HG03457 (cell line): ENCODE results near the gene GADD45B.
"Not testable (repeated sequence)": the region's sequence is repeated elsewhere in the genome, so short reads cannot be mapped to it uniquely, and the experiment has no call there.

Experiments
- ATAC-seq: cut with Tn5 transposase; IDR thresholded peaks from one replicate; pipeline ENCODE4 v1.9.1; 2021; ENCODE audit warnings: moderate number of reproducible peaks; ENCODE audit not compliant: unreplicated experiment

The GADD45B gene

GRCh38 chr19:2487842-2488241 is 11.9 kb downstream of the GADD45B start:
- ATAC-seq = no peak

- no peak for ATAC-seq
These were observed 12.5 kb downstream of the GADD45B start for GRCh38 chr19:2488405-2488941.

GRCh38 chr19:2488942-2489731 is 13.2 kb downstream of the GADD45B start:
- ATAC-seq = no peak

- ATAC-seq = no peak
These were observed 14.7 kb downstream of the GADD45B start for GRCh38 chr19:2490659-2491058.

GRCh38 chr19:2491130-2491801 is 15.3 kb downstream of the GADD45B start:
- no peak for ATAC-seq

GRCh38 chr19:2492870-2493269 is 16.9 kb downstream of the GADD45B start:
- no peak for ATAC-seq

GRCh38 chr19:2493448-2493847 is 17.5 kb downstream of the GADD45B start:
- not testable (repeated sequence) for ATAC-seq

GRCh38 chr19:2494084-2494446 is 18.1 kb downstream of the GADD45B start:
- ATAC-seq = no peak

- ATAC-seq = no peak
These were observed 18.7 kb downstream of the GADD45B start for GRCh38 chr19:2494447-2495129.

GRCh38 chr19:2495130-2495641 is 19.3 kb downstream of the GADD45B start:
- no peak for ATAC-seq

- ATAC-seq = no peak
These were observed 19.9 kb downstream of the GADD45B start for GRCh38 chr19:2495651-2496316.

GRCh38 chr19:2497186-2497585 is 21.3 kb downstream of the GADD45B start:
- ATAC-seq = no peak

- no peak for ATAC-seq
These were observed 24.2 kb downstream of the GADD45B start for GRCh38 chr19:2500156-2500555.

GRCh38 chr19:2500841-2501261 is 24.9 kb downstream of the GADD45B start:
- ATAC-seq = no peak

- no peak for ATAC-seq
These were observed 27.7 kb downstream of the GADD45B start for GRCh38 chr19:2503521-2504109.

- ATAC-seq = not testable (repeated sequence)
These were observed 30.7 kb downstream of the GADD45B start for GRCh38 chr19:2506656-2507055.

GRCh38 chr19:2507109-2507508 is 31.2 kb downstream of the GADD45B start:
- ATAC-seq = no peak

GRCh38 chr19:2509096-2509495 is 33.2 kb downstream of the GADD45B start:
- ATAC-seq = no peak

- ATAC-seq = no peak
These were observed 35.6 kb downstream of the GADD45B start for GRCh38 chr19:2511570-2511969.

- no peak for ATAC-seq
These were observed 36.1 kb downstream of the GADD45B start for GRCh38 chr19:2511991-2512390.
